OCI-LY3 (cell line): ENCODE data around the gene CCDC102B.
A peak's percentile ranks its signal among the peaks of the same experiment; 100 is the strongest.

Experiments used
- H2AFZ ChIP-seq: fragments of 200-600, 300-600 bp; shearing (Covaris generic); 2 replicates; pipeline ENCODE4 v1.6.0; 2014; ENCODE audit warnings: antibody characterized with exemption, low read depth, low read length
- H3K27ac ChIP-seq: fragments of 200-600, 300-600 bp; sonication (generic); 2 replicates; pipeline ENCODE4 v1.5.1; 2014; ENCODE audit warnings: mild to moderate bottlenecking, low read length, moderate library complexity, mixed read lengths
- H3K27me3 ChIP-seq: fragments of 200-600, 300-600 bp; sonication (generic); 2 replicates; pipeline ENCODE4 v1.6.1; 2014; ENCODE audit warnings: low read depth, low read length, mixed read lengths
- H3K36me3 ChIP-seq: fragments of 200-600, 300-600 bp; sonication (generic); replicated peaks from 2 replicates; pipeline ENCODE3; 2014; ENCODE audit warnings: low read depth, low read length, mixed read lengths
- H3K4me1 ChIP-seq: fragments of 300-600, 200-600 bp; sonication (generic); 2 replicates; pipeline ENCODE4 v1.6.1; 2014; ENCODE audit warnings: low read length, mixed read lengths
- H3K4me2 ChIP-seq: fragments of 200-600, 300-600 bp; sonication (generic); 2 replicates; pipeline ENCODE4 v1.6.1; 2014; ENCODE audit warnings: low read length, mixed read lengths
- H3K4me3 ChIP-seq: fragments of 300-600, 200-600 bp; sonication (generic); 2 replicates; pipeline ENCODE4 v1.5.1; 2014; ENCODE audit warnings: antibody characterized with exemption, mild to moderate bottlenecking, low read length, moderate library complexity
- H3K79me2 ChIP-seq: fragments of 300-600, 200-600 bp; shearing (Covaris generic); 2 replicates; pipeline ENCODE4 v1.6.1; 2014; ENCODE audit warnings: mild to moderate bottlenecking, low read length, mixed read lengths
- H3K9ac ChIP-seq: fragments of 300-600, 200-600 bp; shearing (Covaris generic); 2 replicates; pipeline ENCODE4 v1.6.0; 2014; ENCODE audit warnings: mild to moderate bottlenecking, low read length, moderate library complexity
- H3K9me3 ChIP-seq: fragments of 200-600, 300-600 bp; shearing (Covaris generic); 2 replicates; pipeline ENCODE4 v1.6.1; 2014; ENCODE audit warnings: low read length, mixed read lengths; ENCODE audit not compliant: insufficient read depth
- H4K20me1 ChIP-seq: fragments of 200-600, 300-600 bp; sonication (generic); 2 replicates; pipeline ENCODE4 v1.6.1; 2016; ENCODE audit warnings: low read length, mixed read lengths; ENCODE audit not compliant: insufficient read depth
- EZH2phosphoT487 ChIP-seq: fragments of 200-600 bp; shearing (Covaris generic); IDR thresholded peaks from 2 replicates; pipeline ENCODE4 v1.6.1; 2018; ENCODE audit warnings: antibody characterized with exemption, mixed run types, low read depth
- TF ChIP-seq, protein P1 (sequence below): fragments of 200-600, 300-600 bp; sonication (generic); IDR thresholded peaks from 2 replicates; pipeline ENCODE4 v1.5.1; 2014; ENCODE audit warnings: antibody characterized with exemption, low read length, low read depth

Gene CCDC102B

DNA sequence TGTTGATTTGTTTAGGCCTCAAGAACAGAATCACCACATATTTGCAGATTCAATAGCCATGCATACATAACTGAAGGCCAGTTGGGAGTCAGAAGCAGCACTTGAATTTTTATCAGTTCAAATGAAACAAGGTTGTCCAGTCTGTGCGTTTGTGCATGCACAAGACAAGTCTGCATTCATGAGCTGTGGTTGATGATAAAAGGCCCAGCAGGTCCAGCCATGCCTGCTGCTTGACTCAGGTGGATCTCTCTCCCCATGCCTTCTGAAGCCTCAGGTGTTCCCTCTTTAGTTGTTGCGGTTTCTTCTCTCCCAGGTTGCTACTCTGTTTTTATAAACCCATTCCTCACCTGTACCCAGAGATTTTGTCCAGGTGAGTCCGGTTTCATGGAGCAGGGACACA lies 124.5 kb downstream of the CCDC102B start:
- H3K9me3 ChIP-seq: no peaks in the 10 kb centered on the region
- no peak overlapping the region for H3K4me3 ChIP-seq
- H3K27me3 ChIP-seq: no peaks in the 10 kb centered on the region
- H3K4me1 ChIP-seq: peaks cover 8% of the 10 kb centered on the region
- H3K79me2 ChIP-seq: no peaks in the 10 kb centered on the region
- no peak for TF ChIP-seq EZH2phosphoT487
- TF ChIP-seq, protein P1, sequence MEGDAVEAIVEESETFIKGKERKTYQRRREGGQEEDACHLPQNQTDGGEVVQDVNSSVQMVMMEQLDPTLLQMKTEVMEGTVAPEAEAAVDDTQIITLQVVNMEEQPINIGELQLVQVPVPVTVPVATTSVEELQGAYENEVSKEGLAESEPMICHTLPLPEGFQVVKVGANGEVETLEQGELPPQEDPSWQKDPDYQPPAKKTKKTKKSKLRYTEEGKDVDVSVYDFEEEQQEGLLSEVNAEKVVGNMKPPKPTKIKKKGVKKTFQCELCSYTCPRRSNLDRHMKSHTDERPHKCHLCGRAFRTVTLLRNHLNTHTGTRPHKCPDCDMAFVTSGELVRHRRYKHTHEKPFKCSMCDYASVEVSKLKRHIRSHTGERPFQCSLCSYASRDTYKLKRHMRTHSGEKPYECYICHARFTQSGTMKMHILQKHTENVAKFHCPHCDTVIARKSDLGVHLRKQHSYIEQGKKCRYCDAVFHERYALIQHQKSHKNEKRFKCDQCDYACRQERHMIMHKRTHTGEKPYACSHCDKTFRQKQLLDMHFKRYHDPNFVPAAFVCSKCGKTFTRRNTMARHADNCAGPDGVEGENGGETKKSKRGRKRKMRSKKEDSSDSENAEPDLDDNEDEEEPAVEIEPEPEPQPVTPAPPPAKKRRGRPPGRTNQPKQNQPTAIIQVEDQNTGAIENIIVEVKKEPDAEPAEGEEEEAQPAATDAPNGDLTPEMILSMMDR: no peak
- H3K36me3 ChIP-seq: no peaks in the 10 kb centered on the region
- H4K20me1 ChIP-seq: no peaks in the 10 kb centered on the region
- H2AFZ ChIP-seq: no peak overlapping the region
- no peak overlapping the region for H3K27ac ChIP-seq
- no peak overlapping the region for H3K9ac ChIP-seq
- H3K4me2 ChIP-seq: no peak overlapping the region

DNA sequence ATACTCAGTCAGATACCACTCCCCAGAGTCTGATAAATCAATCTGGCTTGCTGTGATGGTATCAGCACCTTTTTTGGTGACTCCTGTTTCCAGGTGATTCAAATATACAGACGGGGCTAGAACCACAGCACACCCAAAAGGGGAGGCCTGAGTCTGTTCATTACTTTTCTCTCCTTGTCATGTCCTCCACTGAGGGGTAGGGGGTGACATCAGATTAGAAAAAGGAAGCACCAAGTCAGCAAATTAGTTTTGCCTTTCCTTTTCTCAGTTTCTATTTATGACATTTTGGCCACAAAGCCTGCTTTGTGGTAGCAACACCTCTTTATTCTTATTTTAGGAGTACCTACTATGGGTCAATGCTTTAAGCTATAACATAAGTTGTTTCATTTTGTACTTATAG lies 127.4 kb downstream of the CCDC102B start:
- no peaks in the 10 kb centered on the region for H3K9me3 ChIP-seq
- no peaks in the 10 kb centered on the region for H3K79me2 ChIP-seq
- H3K4me3 ChIP-seq: no peak overlapping the region
- TF ChIP-seq, protein P1: peak; percentile 97
- TF ChIP-seq EZH2phosphoT487: no peak
- H3K9ac ChIP-seq: no peak overlapping the region
- H3K27me3 ChIP-seq: no peaks in the 10 kb centered on the region
- H3K4me2 ChIP-seq: peak overlapping the region; percentile 34
- H2AFZ ChIP-seq: peak overlapping the region; percentile 76
- peaks cover 8% of the 10 kb centered on the region for H3K4me1 ChIP-seq
- no peaks in the 10 kb centered on the region for H3K36me3 ChIP-seq
- H3K27ac ChIP-seq: no peak overlapping the region
- H4K20me1 ChIP-seq: no peaks in the 10 kb centered on the region

DNA sequence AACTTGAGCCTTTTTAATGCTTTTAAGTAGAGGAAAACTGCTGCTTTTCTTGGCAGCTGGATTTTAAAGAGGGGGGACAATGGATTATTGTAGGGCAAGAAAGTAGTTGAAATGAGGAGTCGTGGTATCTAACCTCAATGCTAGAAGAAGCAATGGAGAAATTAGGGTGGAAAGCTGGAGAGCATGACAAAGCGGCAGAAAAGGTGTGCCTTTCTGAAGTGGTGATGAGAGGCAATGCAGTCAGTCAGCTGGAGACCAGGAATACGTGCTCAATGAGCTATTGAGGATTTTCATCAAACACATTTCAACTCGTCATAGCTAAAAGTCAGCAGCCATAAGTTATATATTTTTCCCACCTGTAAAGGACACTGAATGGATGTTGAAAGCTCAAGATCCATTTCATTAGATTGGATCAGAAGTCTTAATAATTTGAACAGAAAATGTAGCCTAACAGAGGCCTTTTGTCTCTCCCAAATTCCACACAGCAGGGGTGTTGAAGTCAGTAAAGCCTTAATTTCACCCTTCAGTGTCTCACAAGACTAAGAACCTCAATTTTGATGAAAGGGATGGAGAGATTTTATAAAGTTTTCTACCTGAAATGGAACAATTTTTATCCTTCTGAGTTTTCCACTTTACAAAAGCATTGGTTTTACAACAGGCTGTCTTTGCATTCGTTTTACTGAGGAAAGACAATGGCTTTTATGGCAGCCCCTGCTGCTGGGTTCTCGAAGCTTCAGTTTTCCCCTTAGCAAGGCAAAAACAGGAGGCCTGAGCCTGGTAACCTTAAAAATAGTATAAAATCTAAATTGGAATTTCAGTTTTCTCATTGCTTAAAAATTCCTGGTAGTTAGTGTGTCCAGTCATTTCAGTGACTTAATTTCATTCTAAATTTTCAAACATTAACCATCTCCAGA lies 131.1 kb downstream of the CCDC102B start:
- Histone ChIP-seq H3K4me3 (no peak overlapping the region), H3K27ac (no peak overlapping the region), H3K4me1 (peaks cover 8% of the 10 kb centered on the region), H3K9ac (no peak overlapping the region), H3K27me3 (no peaks in the 10 kb centered on the region), H3K36me3 (no peaks in the 10 kb centered on the region), H2AFZ (0 out of 2 replicates have a peak overlapping the region, but pooled peaks have one; percentile 4), H3K79me2 (no peaks in the 10 kb centered on the region), H3K9me3 (no peaks in the 10 kb centered on the region), H4K20me1 (no peaks in the 10 kb centered on the region), H3K4me2 (no peak overlapping the region)
- TF ChIP-seq, protein P1: no peak
- no peak for TF ChIP-seq EZH2phosphoT487

DNA sequence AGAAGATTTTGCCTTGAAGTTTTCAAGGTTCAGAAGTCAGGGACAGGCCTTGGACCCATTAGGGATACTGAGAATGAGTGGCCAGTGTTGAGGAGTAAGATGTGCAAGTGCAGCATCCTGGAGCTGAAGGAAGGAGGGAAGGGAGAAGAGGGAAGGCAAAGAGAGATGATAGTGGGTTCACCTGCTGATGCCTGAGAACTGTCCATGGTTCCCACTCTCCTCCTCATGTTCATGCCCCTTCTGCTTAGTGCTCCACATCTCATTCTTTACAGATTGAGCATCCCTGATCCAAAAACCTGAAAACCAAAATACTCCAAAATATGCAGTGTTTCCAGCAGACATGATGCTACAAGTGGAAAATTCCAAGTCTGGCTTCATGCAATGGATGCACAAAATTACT lies 137.8 kb downstream of the CCDC102B start:
- no peaks in the 10 kb centered on the region for H3K27me3 ChIP-seq
- no peaks in the 10 kb centered on the region for H4K20me1 ChIP-seq
- H3K4me2 ChIP-seq: no peak overlapping the region
- H3K27ac ChIP-seq: no peak overlapping the region
- H3K4me3 ChIP-seq: no peak overlapping the region
- H3K9me3 ChIP-seq: no peaks in the 10 kb centered on the region
- no peak overlapping the region for H2AFZ ChIP-seq
- H3K79me2 ChIP-seq: no peaks in the 10 kb centered on the region
- H3K4me1 ChIP-seq: no peaks in the 10 kb centered on the region
- H3K9ac ChIP-seq: no peak overlapping the region
- no peaks in the 10 kb centered on the region for H3K36me3 ChIP-seq
- no peak for TF ChIP-seq EZH2phosphoT487
- TF ChIP-seq, protein P1: no peak
